Thyroid gland (tissue), 4 donors: ENCODE results near the gene CYSTM1. TPM values are rescaled to one million over a fixed set of nuclear protein-coding genes. Genes with fewer than 3 reads are reported as not detected.

Experiments used
- DNase-seq, 2 donors: peaks; one replicate each; pipeline ENCODE4 v3.0.0-alpha.2; 2019
- H3K27ac ChIP-seq, 3 donors: fragments of 200-600 bp; sonication (generic); 1 replicate in 2 of 3; 2 replicates in 1 of 3; pipeline ENCODE4 v1.5.1; 2016 to 2019; ENCODE audit warnings: mild to moderate bottlenecking in 1 of 3, moderate library complexity in 1 of 3
- H3K27me3 ChIP-seq: fragments of 200-600 bp; sonication (generic); one replicate; pipeline ENCODE4 v1.5.1; 2019
- H3K36me3 ChIP-seq, 2 donors: fragments of 200-600 bp; sonication (generic); one replicate each; pipeline ENCODE4 v1.5.1; 2016 to 2019
- H3K4me1 ChIP-seq, 2 donors: fragments of 200-600 bp; sonication (generic); one replicate each; pipeline ENCODE4 v1.5.1; 2017 to 2019
- H3K4me3 ChIP-seq, 3 donors: fragments of 200-600 bp; sonication (generic); replicated peaks in 1 of 3; 1 replicate in 2 of 3; 2 replicates in 1 of 3; pipeline ENCODE4 v1.5.1; 2016; ENCODE audit warnings: mild to moderate bottlenecking in 1 of 3
- H3K9me3 ChIP-seq: fragments of 200-600 bp; sonication (generic); one replicate; pipeline ENCODE4 v1.5.1; 2017
- POLR2A ChIP-seq, 2 donors: fragments of 450-650 bp; IDR thresholded peaks; one replicate each; pipeline ENCODE4 v1.6.1; 2017; ENCODE audit warnings: antibody characterized with exemption in 2 of 2, mild to moderate bottlenecking in 2 of 2, moderate library complexity in 1 of 2
- WGBS, 2 donors: methylation state at CpG; one replicate each; pipeline ENCODE4 v1.1.5; 2017; 5-methylcytosine and 5-hydroxymethylcytosine counted together
- intact Hi-C: fragments of 100-400 bp; cut with DNase I; formaldehyde crosslinking; loops from one replicate; pipeline ENCODE4 v1.15.1; 2023
- total RNA-seq, 4 donors: library from RNA; depleted of rRNA; stranded (reverse); fragments of >200 nt; gene quantifications; one replicate each; pipeline ENCODE4 v1.2.3, GENCODE V29; 2016
- TF ChIP-seq, protein P1 (sequence below), 6 experiments: fragments of 200-600 bp in 3 of 6; fragments of 450-650 bp in 3 of 6; sonication (generic) in 3 of 6; IDR thresholded peaks; one replicate each; pipeline ENCODE4 v1.5.1; 2016 to 2019; ENCODE audit warnings: antibody characterized with exemption in 6 of 6, mild to moderate bottlenecking in 2 of 6, inconsistent platforms in 1 of 6, moderate library complexity in 1 of 6

The CYSTM1 gene
- total RNA-seq, 4 donors from 2014 or later: 55.4 to 238 (median 112) TPM

GRCh38 chr5:140222416-140222815 is 47.4 kb downstream of the CYSTM1 start:
- peaks cover 24 to 55% of the 10 kb centered on the region in 2 donors for H3K4me1 ChIP-seq
- H3K36me3 ChIP-seq: no peaks in the 10 kb centered on the region
- H3K27ac ChIP-seq: peak overlapping the region in 1 of 3 donors; percentile 48
- TF ChIP-seq POLR2A (IDR thresholded peaks at IDR 0.05): no peak
- TF ChIP-seq, protein P1, sequence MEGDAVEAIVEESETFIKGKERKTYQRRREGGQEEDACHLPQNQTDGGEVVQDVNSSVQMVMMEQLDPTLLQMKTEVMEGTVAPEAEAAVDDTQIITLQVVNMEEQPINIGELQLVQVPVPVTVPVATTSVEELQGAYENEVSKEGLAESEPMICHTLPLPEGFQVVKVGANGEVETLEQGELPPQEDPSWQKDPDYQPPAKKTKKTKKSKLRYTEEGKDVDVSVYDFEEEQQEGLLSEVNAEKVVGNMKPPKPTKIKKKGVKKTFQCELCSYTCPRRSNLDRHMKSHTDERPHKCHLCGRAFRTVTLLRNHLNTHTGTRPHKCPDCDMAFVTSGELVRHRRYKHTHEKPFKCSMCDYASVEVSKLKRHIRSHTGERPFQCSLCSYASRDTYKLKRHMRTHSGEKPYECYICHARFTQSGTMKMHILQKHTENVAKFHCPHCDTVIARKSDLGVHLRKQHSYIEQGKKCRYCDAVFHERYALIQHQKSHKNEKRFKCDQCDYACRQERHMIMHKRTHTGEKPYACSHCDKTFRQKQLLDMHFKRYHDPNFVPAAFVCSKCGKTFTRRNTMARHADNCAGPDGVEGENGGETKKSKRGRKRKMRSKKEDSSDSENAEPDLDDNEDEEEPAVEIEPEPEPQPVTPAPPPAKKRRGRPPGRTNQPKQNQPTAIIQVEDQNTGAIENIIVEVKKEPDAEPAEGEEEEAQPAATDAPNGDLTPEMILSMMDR (IDR thresholded peaks at IDR 0.05): no peak
- no peaks in the 10 kb centered on the region for H3K27me3 ChIP-seq
- DNase-seq: no peak
- no peak overlapping the region for H3K4me3 ChIP-seq
- H3K9me3 ChIP-seq: no peaks in the 10 kb centered on the region
- intact Hi-C loops: no loop called here
- 93 to 100% methylated on average over 1 of the region's 1 CpG for WGBS, 2 donors

- WGBS, 2 donors: 76 to 93% methylated on average over 3 of the region's 3 CpGs
- no peaks in the 10 kb centered on the region for H3K9me3 ChIP-seq
- no peak for DNase-seq
- intact Hi-C loops: no loop called here
- peaks cover 24 to 53% of the 10 kb centered on the region in 2 donors for H3K4me1 ChIP-seq
- H3K27me3 ChIP-seq: no peaks in the 10 kb centered on the region
- no peaks in the 10 kb centered on the region for H3K36me3 ChIP-seq
- H3K4me3 ChIP-seq: no peak overlapping the region
- TF ChIP-seq POLR2A (IDR thresholded peaks at IDR 0.05): no peak
- TF ChIP-seq, protein P1 (IDR thresholded peaks at IDR 0.05): no peak
- H3K27ac ChIP-seq: no peak overlapping the region
Measured at GRCh38 chr5:140223567-140223966, 48.6 kb downstream of the CYSTM1 start.

DNA sequence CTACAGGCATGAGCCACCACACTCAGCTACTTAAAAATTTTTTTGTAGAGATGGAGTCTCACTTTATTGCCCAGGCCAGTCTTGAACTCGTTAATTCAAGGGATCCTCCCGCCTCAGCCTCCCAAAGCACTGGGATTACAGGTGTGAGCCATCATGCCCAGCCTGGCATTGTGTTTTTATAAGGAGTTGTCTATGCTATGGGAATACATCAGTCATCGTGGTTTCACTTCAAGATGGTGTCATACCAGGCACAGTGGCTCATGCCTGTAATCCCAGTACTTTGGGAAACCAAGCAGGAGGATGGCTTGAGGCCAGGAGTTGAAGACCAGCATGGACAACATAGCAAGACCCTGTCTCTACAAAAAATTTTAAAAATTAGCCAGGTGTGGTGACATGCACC is 49.7 kb downstream of the CYSTM1 start:
- H3K4me3 ChIP-seq: no peak overlapping the region
- H3K27ac ChIP-seq: no peak overlapping the region
- H3K9me3 ChIP-seq: no peaks in the 10 kb centered on the region
- H3K27me3 ChIP-seq: no peaks in the 10 kb centered on the region
- intact Hi-C loops: no loop called here
- TF ChIP-seq, protein P1 (IDR thresholded peaks at IDR 0.05): no peak
- TF ChIP-seq POLR2A (IDR thresholded peaks at IDR 0.05): no peak
- peaks cover 20 to 42% of the 10 kb centered on the region in 2 donors for H3K4me1 ChIP-seq
- WGBS, 2 donors: 96 to 97% methylated on average over 3 of the region's 3 CpGs
- H3K36me3 ChIP-seq: no peaks in the 10 kb centered on the region
- DNase-seq: no peak

- H3K4me3 ChIP-seq: no peak overlapping the region
- H3K9me3 ChIP-seq: no peaks in the 10 kb centered on the region
- intact Hi-C loops: no loop called here
- peaks cover 13 to 35% of the 10 kb centered on the region in 2 donors for H3K4me1 ChIP-seq
- no peak for DNase-seq
- no peak overlapping the region for H3K27ac ChIP-seq
- no peaks in the 10 kb centered on the region for H3K36me3 ChIP-seq
- TF ChIP-seq, protein P1 (IDR thresholded peaks at IDR 0.05): no peak
- TF ChIP-seq POLR2A (IDR thresholded peaks at IDR 0.05): no peak
- WGBS, 2 donors: 78 to 87% methylated on average over 3 of the region's 3 CpGs
- no peaks in the 10 kb centered on the region for H3K27me3 ChIP-seq
Measured at GRCh38 chr5:140225396-140225795, 50.4 kb downstream of the CYSTM1 start.

DNA sequence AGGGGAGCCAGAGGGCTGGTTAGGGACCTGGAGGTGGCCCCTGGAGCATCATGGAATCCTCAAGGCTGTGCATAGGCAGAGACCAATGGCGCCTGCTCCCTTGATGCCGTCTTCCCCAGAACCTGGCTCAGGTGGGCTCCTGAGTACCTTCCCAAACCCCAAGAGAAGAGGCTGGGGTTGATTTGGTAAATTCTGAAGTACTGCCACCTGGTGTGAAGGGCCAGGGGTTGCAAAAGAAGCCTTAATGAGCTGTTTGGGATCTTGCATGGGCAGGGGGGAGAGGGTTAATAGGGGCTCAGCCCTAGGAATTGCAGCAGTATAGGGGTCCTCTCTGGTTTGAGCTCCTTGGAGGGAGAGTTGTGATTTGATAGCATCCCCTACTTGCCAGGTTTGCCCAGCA is 52.1 kb downstream of the CYSTM1 start:
- TF ChIP-seq, protein P1 (IDR thresholded peaks at IDR 0.05): no peak
- no peak for TF ChIP-seq POLR2A (IDR thresholded peaks at IDR 0.05)
- WGBS, 2 donors: 91 to 93% methylated on average over 2 of the region's 2 CpGs
- peaks cover 6 to 18% of the 10 kb centered on the region in 2 donors for H3K4me1 ChIP-seq
- H3K36me3 ChIP-seq: no peaks in the 10 kb centered on the region
- no peaks in the 10 kb centered on the region for H3K27me3 ChIP-seq
- DNase-seq: no peak
- H3K4me3 ChIP-seq: no peak overlapping the region
- H3K27ac ChIP-seq: no peak overlapping the region
- H3K9me3 ChIP-seq: no peaks in the 10 kb centered on the region
- intact Hi-C loops: no loop called here
